M059J (cell line): ENCODE results near the gene ATR. TPM values are rescaled to one million over a fixed set of nuclear protein-coding genes. Genes with fewer than 3 reads are reported as not detected.
"Not testable (repeated sequence)": the region's sequence is repeated elsewhere in the genome, so short reads cannot be mapped to it uniquely, and the experiment has no call there.

Source experiments
- DNase-seq: peaks from one replicate; pipeline ENCODE4 v3.0.0-alpha.2; 2012; ENCODE audit warnings: low read depth
- total RNA-seq: library from RNA; depleted of rRNA; stranded (reverse); fragments of >200 nt; shearing (Covaris generic); gene quantifications from 2 replicates; pipeline ENCODE4 v1.2.3, GENCODE V29; 2014; rRNA removed

The ATR gene
- total RNA-seq, 1 experiment from 2014 or later: 38.4 TPM

DNA sequence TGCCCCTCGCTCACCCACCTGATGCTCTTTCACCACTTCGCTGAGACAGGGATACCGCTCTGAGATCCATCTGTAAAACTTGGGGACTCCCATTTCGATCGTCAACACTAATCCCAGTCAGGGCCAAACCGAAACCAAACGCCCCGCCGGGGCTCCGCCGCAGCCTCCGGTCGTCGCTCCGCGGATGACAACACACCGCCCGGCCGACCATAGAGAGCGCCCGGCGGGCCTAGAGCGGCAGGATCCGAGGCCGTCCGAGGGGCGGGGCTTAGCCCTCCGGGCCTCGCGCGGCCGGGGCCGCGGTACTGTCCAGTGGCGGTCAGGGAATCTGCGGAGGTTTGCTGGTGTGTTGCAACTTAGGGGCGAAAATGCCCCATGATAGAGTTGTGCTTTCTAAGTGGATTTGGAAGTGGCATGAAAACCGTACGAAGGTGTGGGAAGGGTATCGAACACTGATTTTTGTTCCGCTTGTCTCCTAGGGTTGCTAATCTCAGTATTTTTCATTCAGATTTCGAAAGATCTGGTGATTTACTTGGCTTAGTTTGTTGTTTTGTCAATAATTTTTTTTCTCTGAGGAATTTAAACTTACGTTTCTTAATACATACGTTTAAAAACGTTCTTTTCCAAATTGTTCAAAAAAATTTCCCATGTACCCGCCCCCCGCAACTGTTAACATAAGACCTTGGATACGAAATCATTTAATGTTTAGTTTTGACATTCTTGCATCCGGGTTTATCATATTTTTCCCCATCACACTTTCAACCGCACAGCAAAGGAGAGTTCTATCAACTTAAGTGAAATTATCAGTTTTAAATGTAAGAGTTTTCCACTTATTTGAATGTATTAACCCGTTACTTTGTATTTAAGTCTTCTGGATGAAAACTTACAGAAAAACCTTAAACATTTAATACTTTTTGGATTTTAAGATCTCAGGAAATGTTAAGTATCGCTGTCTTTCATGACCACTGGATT lies 130.4 kb downstream of the ATR start, which contains the start of gene XRN1:
TSS of gene XRN1 (minus strand) at position 186 of the 972 bp plus-strand sequence. CDS start at position 93, 93 bp downstream.
- DNase-seq: peak; percentile 96

- DNase-seq: peak; percentile 67
Measured at GRCh38 chr3:142447301-142447851, 131.2 kb downstream of the ATR start.

- peak; percentile 71 for DNase-seq
Measured at GRCh38 chr3:142445816-142446254, 132.7 kb downstream of the ATR start.

- DNase-seq: no peak
Measured at GRCh38 chr3:142444343-142444742, 134.2 kb downstream of the ATR start.

DNA sequence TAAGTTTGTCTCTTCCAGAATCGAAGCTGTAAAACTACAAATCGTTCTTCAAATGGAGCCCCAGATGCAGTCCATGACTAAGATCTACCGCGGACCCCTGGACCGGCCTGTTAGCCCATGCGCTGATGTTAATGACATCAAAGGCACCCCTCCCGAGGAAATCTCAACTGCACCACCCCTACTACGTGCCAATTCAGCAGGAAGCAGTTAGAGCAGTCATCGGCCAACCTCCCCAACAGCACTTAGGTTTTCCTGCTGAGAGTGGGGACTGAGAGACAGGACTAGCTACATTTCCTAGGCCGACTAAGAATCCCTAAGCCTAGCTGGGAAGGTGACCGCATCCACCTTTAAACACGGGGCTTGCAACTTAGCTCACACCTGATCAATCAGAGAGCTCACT lies 135.5 kb downstream of the ATR start:
- not testable (repeated sequence) for DNase-seq

GRCh38 chr3:142439499-142440220 lies 138.9 kb downstream of the ATR start:
- not testable (repeated sequence) for DNase-seq

DNA sequence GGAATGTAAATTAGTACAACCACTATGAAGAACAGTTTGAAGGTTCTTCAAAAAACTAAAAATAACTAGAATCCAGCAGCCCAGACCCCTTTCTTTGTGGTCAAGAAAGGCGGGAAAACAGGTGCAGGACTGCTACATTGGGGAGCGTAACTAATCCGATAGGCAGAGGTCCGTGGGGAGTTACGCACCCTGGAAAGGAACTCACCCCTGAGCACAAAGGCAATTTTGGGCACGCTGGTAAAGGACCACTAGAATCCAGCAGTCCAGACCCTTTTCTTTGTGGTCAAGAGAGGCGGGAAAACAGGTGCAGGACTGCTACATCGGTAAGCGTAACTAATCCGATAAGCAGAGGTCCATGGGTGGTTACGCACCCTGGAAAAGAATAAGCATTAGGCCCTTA lies 140.4 kb downstream of the ATR start:
- DNase-seq: not testable (repeated sequence)

DNA sequence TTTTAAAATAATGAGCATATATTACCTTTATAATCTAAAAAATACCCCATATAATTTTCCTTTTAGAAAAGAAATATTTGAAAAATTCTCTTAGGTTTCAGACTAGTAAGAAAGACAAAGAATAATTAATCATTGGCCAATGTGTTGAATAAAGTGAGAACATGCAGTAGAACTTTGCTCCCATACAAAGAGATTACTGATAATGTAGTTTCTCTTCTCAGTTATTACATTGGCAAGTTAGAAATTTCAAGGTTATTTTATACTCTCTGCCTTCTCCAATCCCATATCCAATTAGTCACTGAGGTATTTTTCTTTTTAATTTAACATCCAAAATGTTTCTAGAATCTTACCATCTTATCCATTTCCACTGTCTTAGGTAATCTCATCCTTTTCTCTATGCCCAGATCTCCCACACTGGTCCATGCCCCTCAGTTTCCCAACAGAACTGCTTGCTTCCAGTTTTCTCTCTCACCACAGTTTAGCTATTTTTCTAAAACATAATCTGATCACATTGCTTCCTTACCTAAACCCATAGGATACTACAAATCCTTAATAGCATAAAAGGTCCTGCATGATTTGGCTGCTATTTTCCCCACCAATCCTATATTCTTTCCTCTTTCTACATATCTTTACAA lies 141.5 kb downstream of the ATR start:
- DNase-seq: no peak

- no peak for DNase-seq
Measured at GRCh38 chr3:142434503-142434902, 144.0 kb downstream of the ATR start.

GRCh38 chr3:142433110-142433509 lies 145.4 kb downstream of the ATR start:
- DNase-seq: no peak

- no peak for DNase-seq
Measured at GRCh38 chr3:142429582-142429981, 149.0 kb downstream of the ATR start.

GRCh38 chr3:142424754-142425153 lies 153.8 kb downstream of the ATR start:
- DNase-seq: peak; percentile 50

GRCh38 chr3:142418926-142419592 lies 159.5 kb downstream of the ATR start:
- no peak for DNase-seq

GRCh38 chr3:142417302-142417701 lies 161.2 kb downstream of the ATR start:
- no peak for DNase-seq

GRCh38 chr3:142400537-142400936 lies 178.0 kb downstream of the ATR start:
- DNase-seq: peak; percentile 16

Other genes starting within 250 kb of the ATR start
- 19.0 and 28.3 TPM in 2 replicates for gene XRN1, start 130.7 kb downstream of the ATR start, total RNA-seq
- gene PLS1, start 17.7 kb upstream of the ATR start, total RNA-seq: 13.9 and 17.1 TPM in 2 replicates
- 23.9 and 25.2 TPM in 2 replicates for gene TRPC1, start 145.3 kb upstream of the ATR start, total RNA-seq